ENCODE data around the gene DCTD.

The DCTD gene

DNA sequence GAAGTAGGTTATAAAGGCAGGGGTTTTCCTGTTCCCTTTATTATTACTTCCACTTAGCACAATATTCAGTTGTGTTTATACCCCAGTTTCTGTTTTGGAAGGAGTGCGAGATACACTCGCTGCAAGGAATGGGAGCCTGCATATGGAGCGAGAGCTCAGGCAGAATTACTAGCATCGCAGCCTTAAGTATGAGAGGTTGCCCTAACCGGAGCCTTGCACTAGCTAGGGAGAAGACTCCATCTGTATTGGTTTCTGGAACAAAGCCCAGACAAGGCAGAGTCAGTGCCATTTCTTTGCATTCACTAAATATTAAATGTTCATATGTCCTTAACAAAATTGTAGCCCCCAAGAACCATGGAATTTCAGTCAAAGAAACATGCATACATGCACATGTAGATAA, 6.2 kb upstream of the DCTD start:
- DNase-seq (ENCODE audit: insufficient read length, low spot score) (no peak), FAIRE-seq (no peak)
- no peak for TF ChIP-seq POLR2A (IDR thresholded peaks at IDR 0.05; ENCODE audit: low read depth, low read length)
- TF ChIP-seq POLR2AphosphoS5 (IDR thresholded peaks at IDR 0.05; ENCODE audit: low read depth, low read length) = no peak
- TF ChIP-seq POU2F2 (IDR thresholded peaks at IDR 0.05; ENCODE audit: low read depth, low read length) = no peak
- TF ChIP-seq TAF1 (IDR thresholded peaks at IDR 0.05; ENCODE audit: low read depth, low read length) = no peak
- TF ChIP-seq SPI1 (IDR thresholded peaks at IDR 0.05; ENCODE audit: low read depth, low read length) = no peak
- no peak for TF ChIP-seq PAX5 (IDR thresholded peaks at IDR 0.05; ENCODE audit: insufficient read depth, low read length, severe bottlenecking)

GRCh38 chr4:182922501-182923284, 5.5 kb upstream of the DCTD start:
- FAIRE-seq (no peak), DNase-seq (ENCODE audit: insufficient read length, low spot score) (no peak)
- no peak for TF ChIP-seq POLR2AphosphoS5 (IDR thresholded peaks at IDR 0.05; ENCODE audit: low read depth, low read length)
- TF ChIP-seq PAX5 (IDR thresholded peaks at IDR 0.05; ENCODE audit: insufficient read depth, low read length, severe bottlenecking) = no peak
- TF ChIP-seq POU2F2 (IDR thresholded peaks at IDR 0.05; ENCODE audit: low read depth, low read length) = no peak

DNA sequence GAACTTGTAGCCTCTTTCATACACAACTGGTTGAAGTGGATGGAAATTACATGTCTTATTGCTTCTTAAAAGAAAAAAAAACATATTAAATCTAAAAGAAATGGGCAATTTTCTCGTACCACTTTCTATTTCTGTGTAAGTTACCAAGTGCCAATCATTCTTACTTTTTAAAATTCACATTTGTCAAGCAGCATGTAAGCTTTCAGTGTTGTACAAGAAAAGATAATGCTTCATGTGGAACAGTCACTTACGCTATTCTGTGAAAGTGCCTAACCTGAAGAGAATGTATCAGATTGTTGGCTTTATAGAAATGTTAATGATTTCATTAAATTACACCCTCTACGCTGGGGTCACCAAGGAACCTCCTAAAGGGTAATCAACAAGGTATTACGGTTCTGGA, 4.4 kb upstream of the DCTD start:
- DNase-seq (ENCODE audit: insufficient read length, low spot score) (no peak), FAIRE-seq (no peak)
- TF ChIP-seq SPI1 (IDR thresholded peaks at IDR 0.05; ENCODE audit: low read depth, low read length) (no peak), POLR2AphosphoS5 (IDR thresholded peaks at IDR 0.05; ENCODE audit: low read depth, low read length) (no peak), PAX5 (IDR thresholded peaks at IDR 0.05; ENCODE audit: insufficient read depth, low read length, severe bottlenecking) (no peak), POLR2A (IDR thresholded peaks at IDR 0.05; ENCODE audit: low read depth, low read length) (no peak), POU2F2 (IDR thresholded peaks at IDR 0.05; ENCODE audit: low read depth, low read length) (no peak), TAF1 (IDR thresholded peaks at IDR 0.05; ENCODE audit: low read depth, low read length) (no peak)

DNA sequence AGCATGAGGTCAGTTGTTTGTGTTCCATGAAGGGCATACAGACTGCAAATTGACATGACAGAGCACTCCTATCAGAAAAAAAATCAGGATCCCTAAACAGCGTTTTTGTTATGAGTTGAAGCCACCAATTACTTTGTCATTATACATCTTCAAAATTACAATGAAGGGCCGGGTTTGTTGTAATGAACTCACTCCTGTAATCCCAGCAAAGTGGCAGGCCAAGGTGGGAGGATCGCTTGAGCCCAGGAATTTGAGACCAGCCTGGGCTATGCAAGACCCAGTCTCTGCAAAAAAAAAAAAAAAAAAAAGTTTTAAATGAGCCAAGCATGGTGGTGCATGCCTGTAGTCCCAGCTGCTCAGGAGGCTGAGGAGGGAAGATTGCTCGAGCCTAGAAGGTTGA, 3.5 kb upstream of the DCTD start:
- no peak for TF ChIP-seq SPI1 (IDR thresholded peaks at IDR 0.05; ENCODE audit: low read depth, low read length)
- TF ChIP-seq PAX5 (IDR thresholded peaks at IDR 0.05; ENCODE audit: insufficient read depth, low read length, severe bottlenecking) = no peak
- TF ChIP-seq POU2F2 (IDR thresholded peaks at IDR 0.05; ENCODE audit: low read depth, low read length) = no peak
- no peak for TF ChIP-seq POLR2A (IDR thresholded peaks at IDR 0.05; ENCODE audit: low read depth, low read length)
- no peak for TF ChIP-seq POLR2AphosphoS5 (IDR thresholded peaks at IDR 0.05; ENCODE audit: low read depth, low read length)
- TF ChIP-seq TAF1 (IDR thresholded peaks at IDR 0.05; ENCODE audit: low read depth, low read length) = no peak
- FAIRE-seq (no peak), DNase-seq (ENCODE audit: insufficient read length, low spot score) (no peak)

DNA sequence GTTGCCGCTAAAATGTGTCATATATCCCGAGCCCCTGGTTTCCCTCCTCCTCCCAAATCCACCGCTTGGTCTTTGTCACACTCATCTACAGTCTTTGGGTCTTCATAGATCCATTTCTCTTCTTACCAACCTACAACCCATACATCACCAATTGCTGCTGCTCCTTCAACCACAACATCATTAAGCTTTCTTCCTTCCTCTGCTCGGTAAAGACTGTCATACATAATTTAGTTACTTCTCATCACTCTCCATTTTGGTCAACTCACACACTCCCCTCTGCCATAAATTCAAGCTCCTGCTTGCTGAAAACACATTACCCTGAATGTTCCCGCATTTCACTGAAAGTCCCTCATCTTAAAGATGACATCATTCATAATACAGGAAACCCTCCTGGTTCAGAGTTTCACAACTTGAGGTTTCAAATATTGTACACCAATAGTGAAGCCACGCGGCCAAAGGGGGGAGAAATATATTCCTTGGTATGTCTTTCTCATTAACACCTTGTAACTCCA, 1.7 kb upstream of the DCTD start:
- DNase-seq (ENCODE audit: insufficient read length, low spot score) (no peak), FAIRE-seq (peak; percentile 90)
- no peak for TF ChIP-seq POU2F2 (IDR thresholded peaks at IDR 0.05; ENCODE audit: low read depth, low read length)
- TF ChIP-seq TAF1 (IDR thresholded peaks at IDR 0.05; ENCODE audit: low read depth, low read length) = no peak
- TF ChIP-seq POLR2A (IDR thresholded peaks at IDR 0.05; ENCODE audit: low read depth, low read length) = no peak
- no peak for TF ChIP-seq POLR2AphosphoS5 (IDR thresholded peaks at IDR 0.05; ENCODE audit: low read depth, low read length)
- TF ChIP-seq PAX5 (IDR thresholded peaks at IDR 0.05; ENCODE audit: insufficient read depth, low read length, severe bottlenecking) = no peak
- no peak for TF ChIP-seq SPI1 (IDR thresholded peaks at IDR 0.05; ENCODE audit: low read depth, low read length)

DNA sequence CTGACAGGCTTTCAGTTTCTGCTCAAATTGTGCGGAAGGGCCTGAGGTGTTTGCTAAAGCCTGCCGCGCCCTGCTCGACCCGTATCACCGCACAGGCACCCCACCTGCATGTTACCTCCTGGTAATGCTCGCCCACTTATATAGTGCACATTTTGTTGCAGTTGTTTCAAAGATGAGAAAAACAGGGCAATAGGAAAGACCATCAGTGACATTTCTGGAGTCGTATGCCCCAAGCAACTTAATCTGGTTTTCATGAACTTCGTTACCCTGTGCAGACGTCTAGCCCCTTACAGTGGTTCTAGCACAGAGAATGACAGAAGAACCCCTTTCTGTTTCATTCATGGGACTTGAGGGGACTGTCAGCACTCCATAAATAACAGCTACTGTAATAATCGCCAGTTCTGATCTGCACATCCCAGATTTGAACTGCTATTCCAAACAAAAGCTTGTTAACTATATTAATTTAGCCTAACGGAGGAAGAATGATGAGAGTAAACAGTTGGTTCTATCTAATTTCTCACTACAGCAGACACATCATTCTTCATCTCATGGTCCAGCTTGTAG, 940 bp upstream of the DCTD start:
- no peak for DNase-seq (ENCODE audit: insufficient read length, low spot score)
- FAIRE-seq = peak; percentile 97

DNA sequence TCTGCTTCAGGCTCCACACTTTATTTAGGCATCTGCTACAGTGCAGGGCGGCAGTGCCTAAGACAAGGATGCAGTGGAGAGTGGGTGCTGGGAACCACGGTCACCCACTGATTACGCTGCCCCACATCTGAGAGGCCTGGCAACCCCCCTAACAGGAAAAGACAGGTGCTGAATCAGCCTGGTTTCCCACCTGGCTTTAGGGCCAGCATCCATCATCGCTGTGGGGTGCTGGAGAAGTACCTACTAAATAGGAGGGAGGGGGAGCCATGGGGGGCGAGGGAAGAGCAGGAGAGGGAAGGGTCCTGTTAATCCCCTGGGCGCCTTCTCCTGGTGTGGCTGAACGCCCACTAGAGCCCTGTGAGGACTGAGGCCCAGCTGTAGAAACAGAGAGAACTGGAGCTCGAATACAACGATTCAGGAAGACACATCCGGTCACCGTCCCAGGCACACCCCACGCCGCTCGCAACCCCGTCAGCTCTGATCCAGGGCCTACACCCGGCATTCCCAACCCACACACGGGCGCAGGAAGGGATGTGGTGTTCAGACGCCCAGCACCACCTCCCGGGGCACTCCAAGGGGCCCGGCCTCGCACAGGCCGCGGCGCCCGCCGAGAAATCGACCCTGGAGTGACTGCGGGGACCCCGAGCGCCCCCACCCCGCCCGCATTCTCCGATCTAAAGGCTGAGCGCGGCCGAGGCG, 554 bp downstream of the DCTD start:
- FAIRE-seq = peak; percentile 59
- DNase-seq (ENCODE audit: insufficient read length, low spot score) = peak; percentile 17
- TF ChIP-seq POLR2A (IDR thresholded peaks at IDR 0.05; ENCODE audit: low read depth, low read length) = no peak; the same call in 1 of the 2 replicates
- peak; percentile 68 for TF ChIP-seq POLR2AphosphoS5 (IDR thresholded peaks at IDR 0.05; ENCODE audit: low read depth, low read length)
- TF ChIP-seq PAX5 (IDR thresholded peaks at IDR 0.05; ENCODE audit: insufficient read depth, low read length, severe bottlenecking) = no peak
- TF ChIP-seq TAF1 (IDR thresholded peaks at IDR 0.05; ENCODE audit: low read depth, low read length) = no peak

More for the DNA sequence above, 940 bp upstream of the DCTD start:
- TF ChIP-seq POLR2AphosphoS5 (IDR thresholded peaks at IDR 0.05; ENCODE audit: low read depth, low read length) = peak; percentile 12; the same call in 1 of the 2 replicates
- peak; percentile 24 for TF ChIP-seq PAX5 (IDR thresholded peaks at IDR 0.05; ENCODE audit: insufficient read depth, low read length, severe bottlenecking)
- TF ChIP-seq TAF1 (IDR thresholded peaks at IDR 0.05; ENCODE audit: low read depth, low read length) = no peak

- DNase-seq (ENCODE audit: insufficient read length, low spot score) (no peak), FAIRE-seq (no peak)
- TF ChIP-seq POLR2AphosphoS5 (IDR thresholded peaks at IDR 0.05; ENCODE audit: low read depth, low read length) (no peak), POLR2A (IDR thresholded peaks at IDR 0.05; ENCODE audit: low read depth, low read length) (no peak), PAX5 (IDR thresholded peaks at IDR 0.05; ENCODE audit: insufficient read depth, low read length, severe bottlenecking) (no peak), TAF1 (IDR thresholded peaks at IDR 0.05; ENCODE audit: low read depth, low read length) (no peak)
These were observed 2.8 kb downstream of the DCTD start for GRCh38 chr4:182914357-182914756.

DNA sequence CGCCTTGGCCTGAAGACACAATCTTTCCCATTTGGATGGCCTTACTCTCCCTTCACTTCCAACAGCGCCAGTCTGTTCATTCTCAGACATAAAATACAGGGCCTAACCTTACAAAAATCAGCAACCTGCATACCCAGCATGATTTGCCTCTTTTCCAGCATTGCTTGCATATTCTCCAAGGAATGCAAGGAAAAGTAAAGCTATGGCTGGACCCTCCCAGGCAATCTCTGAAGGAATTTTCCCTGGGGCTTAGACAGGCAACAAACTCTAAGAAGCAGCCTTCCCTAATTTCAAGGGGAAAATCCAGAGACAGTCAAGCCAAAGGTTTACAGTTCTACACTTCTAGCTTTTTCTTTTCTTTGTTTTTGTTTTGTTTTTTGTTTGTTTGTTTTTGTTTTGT, 3.6 kb downstream of the DCTD start:
- DNase-seq (ENCODE audit: insufficient read length, low spot score) (no peak), FAIRE-seq (no peak)
- TF ChIP-seq SPI1 (IDR thresholded peaks at IDR 0.05; ENCODE audit: low read depth, low read length) (no peak), POLR2AphosphoS5 (IDR thresholded peaks at IDR 0.05; ENCODE audit: low read depth, low read length) (no peak), PAX5 (IDR thresholded peaks at IDR 0.05; ENCODE audit: insufficient read depth, low read length, severe bottlenecking) (no peak), POLR2A (IDR thresholded peaks at IDR 0.05; ENCODE audit: low read depth, low read length) (no peak), TAF1 (IDR thresholded peaks at IDR 0.05; ENCODE audit: low read depth, low read length) (no peak), POU2F2 (IDR thresholded peaks at IDR 0.05; ENCODE audit: low read depth, low read length) (no peak)

Measured in GM12891 (cell line).